Colonic mucosa (tissue), 4 donors: Measurements from ENCODE around the gene METTL23. TPM values are rescaled to one million over a fixed set of nuclear protein-coding genes. Genes with fewer than 3 reads are reported as not detected.

Experiments
- DNase-seq: peaks from one replicate; pipeline ENCODE4 v3.0.0-alpha.2; 2020
- H3K27ac ChIP-seq: fragments of 200-600 bp; one replicate; pipeline ENCODE4 v1.8.0; 2021
- H3K27me3 ChIP-seq: fragments of 200-600 bp; one replicate; pipeline ENCODE4 v1.8.0; 2021
- H3K36me3 ChIP-seq: fragments of 200-600 bp; one replicate; pipeline ENCODE4 v1.8.0; 2021
- H3K4me1 ChIP-seq: fragments of 200-600 bp; one replicate; pipeline ENCODE4 v1.8.0; 2021; ENCODE audit warnings: mild to moderate bottlenecking
- H3K4me3 ChIP-seq: fragments of 200-600 bp; one replicate; pipeline ENCODE4 v1.8.0; 2021
- H3K9ac ChIP-seq, 2 donors: one replicate each; pipeline ENCODE4 v1.7.0; 2013; ENCODE audit warnings: control low read depth in 2 of 2, low read depth in 2 of 2, low read length in 2 of 2
- H3K9me3 ChIP-seq: fragments of 200-600 bp; one replicate; pipeline ENCODE4 v1.8.0; 2021
- CTCF ChIP-seq: fragments of 200-600 bp; IDR thresholded peaks from one replicate; pipeline ENCODE4 v1.8.0; 2022; ENCODE audit warnings: antibody characterized with exemption, mild to moderate bottlenecking
- intact Hi-C: fragments of 100-400 bp; cut with DNase I; formaldehyde crosslinking; loops from one replicate; pipeline ENCODE4 v1.14.1; 2022
- microRNA-seq: library from miRNA; unstranded; fragments of <30 nt; microRNA quantifications from one replicate; pipeline ENCODE4, GENCODE V29; 2019
- total RNA-seq, 2 donors: library from RNA; stranded (reverse); fragmentation: NEBNext Ultra II Directional in 1 of 2; extraction: Animal tissue kit (Norgen Biotek cat#: 25700) in 1 of 2; gene quantifications; one replicate each; pipeline ENCODE4 v1.2.1, GENCODE V29; 2021
- donor health status: healthy.
- donor health status: DM: no; HTN: no; CAD: no.
- donor health status: DM: no; HTN: no; CAD: no.

Gene METTL23
- total RNA-seq, 2 donors from 2014 or later: 21.7 to 29.7 TPM

- Histone ChIP-seq H3K4me3 (no peak overlapping the region), H3K9ac (no peak overlapping the region), H3K36me3 (no peaks in the 10 kb centered on the region), H3K27me3 (no peaks in the 10 kb centered on the region), H3K4me1 (no peaks in the 10 kb centered on the region), H3K9me3 (no peaks in the 10 kb centered on the region), H3K27ac (no peak overlapping the region)
- intact Hi-C loops: no loop called here
- TF ChIP-seq CTCF: no peak
- DNase-seq: no peak
These were observed 31.9 kb downstream of the METTL23 start for GRCh38 chr17:76758570-76758969.

- no peak for TF ChIP-seq CTCF
- no peaks in the 10 kb centered on the region for H3K27me3 ChIP-seq
- no peaks in the 10 kb centered on the region for H3K9me3 ChIP-seq
- H3K27ac ChIP-seq: no peak overlapping the region
- H3K4me1 ChIP-seq: no peaks in the 10 kb centered on the region
- no peak for DNase-seq
- intact Hi-C loops: no loop called here
- no peak overlapping the region for H3K4me3 ChIP-seq
- peak overlapping the region in 1 of 2 donors; percentile 12 for H3K9ac ChIP-seq
- H3K36me3 ChIP-seq: no peaks in the 10 kb centered on the region
These were observed 46.3 kb downstream of the METTL23 start for GRCh38 chr17:76772842-76773525.

GRCh38 chr17:76775021-76775600 lies 48.5 kb downstream of the METTL23 start:
- H3K9ac ChIP-seq: no peak overlapping the region
- H3K4me1 ChIP-seq: no peaks in the 10 kb centered on the region
- no peak for DNase-seq
- intact Hi-C loops: no loop called here
- H3K27me3 ChIP-seq: no peaks in the 10 kb centered on the region
- H3K27ac ChIP-seq: no peak overlapping the region
- TF ChIP-seq CTCF: no peak
- no peak overlapping the region for H3K4me3 ChIP-seq
- no peaks in the 10 kb centered on the region for H3K9me3 ChIP-seq
- H3K36me3 ChIP-seq: no peaks in the 10 kb centered on the region

GRCh38 chr17:76781056-76781982 lies 54.7 kb downstream of the METTL23 start:
- no peaks in the 10 kb centered on the region for H3K27me3 ChIP-seq
- no peak overlapping the region for H3K4me3 ChIP-seq
- TF ChIP-seq CTCF: no peak
- peak; percentile 12 for DNase-seq
- no peak overlapping the region for H3K27ac ChIP-seq
- no peak overlapping the region for H3K9ac ChIP-seq
- no peaks in the 10 kb centered on the region for H3K4me1 ChIP-seq
- no peaks in the 10 kb centered on the region for H3K36me3 ChIP-seq
- intact Hi-C loops: no loop called here
- no peaks in the 10 kb centered on the region for H3K9me3 ChIP-seq

- Histone ChIP-seq H3K27ac (no peak overlapping the region), H3K4me1 (no peaks in the 10 kb centered on the region), H3K9ac (no peak overlapping the region), H3K27me3 (no peaks in the 10 kb centered on the region), H3K4me3 (no peak overlapping the region), H3K9me3 (no peaks in the 10 kb centered on the region), H3K36me3 (no peaks in the 10 kb centered on the region)
- DNase-seq: no peak
- TF ChIP-seq CTCF: no peak
- intact Hi-C loops: no loop called here
These were observed 56.5 kb downstream of the METTL23 start for GRCh38 chr17:76783146-76783545.

Small RNAs within 50 kb of the gene (microRNA-seq; reads per million reads assigned to microRNA genes)
- 2.2 reads per million for gene MIR636

Other genes with a start within 250 kb of the METTL23 start
- 10 to 100 TPM; 11.6 to 23.9 TPM for gene RHBDF2, start 225.4 kb upstream of the METTL23 start, total RNA-seq
- 1 to 10 TPM; 4.7 to 9.9 TPM for gene CYGB, start 189.1 kb upstream of the METTL23 start, total RNA-seq
- 1 to 10 TPM in 1 of 2 donors, under 1 TPM in 1; 0.29 to 1.2 TPM for gene PRCD, start 186.8 kb upstream of the METTL23 start, total RNA-seq
- 1 to 10 TPM; 3.8 to 6.3 TPM for gene ST6GALNAC2, start 141.0 kb upstream of the METTL23 start, total RNA-seq
- 100 to 1,000 TPM; 311 to 465 TPM for gene ST6GALNAC1, start 83.1 kb upstream of the METTL23 start, total RNA-seq
- 10 to 100 TPM; 20.3 to 39.3 TPM for gene MXRA7, start 15.9 kb upstream of the METTL23 start, total RNA-seq
- gene JMJD6, start 233 bp upstream of the METTL23 start, total RNA-seq: 10 to 100 TPM; 38.6 to 41.6 TPM
- gene SRSF2, start 10.5 kb downstream of the METTL23 start, total RNA-seq: 100 to 1,000 TPM; 163 to 300 TPM
- gene MFSD11, start 11.3 kb downstream of the METTL23 start, total RNA-seq: 10 to 100 TPM; 24.9 to 38.9 TPM
- under 1 TPM; 0.05 to 0.27 TPM for gene MGAT5B, start 141.6 kb downstream of the METTL23 start, total RNA-seq